Measurements from ENCODE around the gene PCGF3. TPM values are rescaled to one million over a fixed set of nuclear protein-coding genes. Genes with fewer than 3 reads are reported as not detected.

Gene PCGF3
- total and polyA plus RNA-seq, 10 of the 15 experiments (the other 5 are each of a cell fraction or from before 2014, with no cell fraction given) = 2.2 to 43.8 (median 15.9) TPM

DNA sequence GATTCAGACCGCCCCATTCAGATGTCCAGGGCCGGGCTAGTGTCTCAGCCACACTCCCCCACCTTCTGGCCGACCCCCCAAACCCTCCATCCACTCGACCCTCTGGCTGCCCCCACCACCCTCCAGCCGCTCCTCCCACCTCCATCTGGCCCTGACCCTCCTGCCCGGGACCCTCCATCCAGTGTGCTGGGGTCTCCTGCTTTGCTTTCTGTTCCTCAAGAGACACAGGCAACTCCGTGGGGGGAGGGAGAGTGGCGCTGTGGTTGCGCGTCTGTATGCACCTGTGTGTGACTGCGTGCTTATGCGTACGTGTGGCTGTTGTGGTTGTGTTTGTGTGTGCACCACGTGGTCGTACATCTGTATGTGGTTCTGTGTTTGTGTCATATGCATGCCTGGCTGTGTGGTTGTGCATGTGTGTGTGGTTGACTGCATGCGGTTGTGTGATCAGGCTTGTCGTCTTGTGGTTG, 87.0 kb downstream of the PCGF3 start (continued):
- TF ChIP-seq, protein P1, sequence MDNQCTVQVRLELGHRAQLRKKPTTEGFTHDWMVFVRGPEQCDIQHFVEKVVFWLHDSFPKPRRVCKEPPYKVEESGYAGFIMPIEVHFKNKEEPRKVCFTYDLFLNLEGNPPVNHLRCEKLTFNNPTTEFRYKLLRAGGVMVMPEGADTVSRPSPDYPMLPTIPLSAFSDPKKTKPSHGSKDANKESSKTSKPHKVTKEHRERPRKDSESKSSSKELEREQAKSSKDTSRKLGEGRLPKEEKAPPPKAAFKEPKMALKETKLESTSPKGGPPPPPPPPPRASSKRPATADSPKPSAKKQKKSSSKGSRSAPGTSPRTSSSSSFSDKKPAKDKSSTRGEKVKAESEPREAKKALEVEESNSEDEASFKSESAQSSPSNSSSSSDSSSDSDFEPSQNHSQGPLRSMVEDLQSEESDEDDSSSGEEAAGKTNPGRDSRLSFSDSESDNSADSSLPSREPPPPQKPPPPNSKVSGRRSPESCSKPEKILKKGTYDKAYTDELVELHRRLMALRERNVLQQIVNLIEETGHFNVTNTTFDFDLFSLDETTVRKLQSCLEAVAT (IDR thresholded peaks at IDR 0.05) = peak; percentile 97
- TF ChIP-seq RUNX3 (IDR thresholded peaks at IDR 0.05; ENCODE audit: low read length) (peak; percentile 96), FOXM1 (IDR thresholded peaks at IDR 0.05; ENCODE audit: low read depth, low read length) (no peak), CREM (IDR thresholded peaks at IDR 0.05; ENCODE audit: low read depth) (0 out of 2 replicates have a peak, but pooled peaks have one; percentile 37), CHD2 (IDR thresholded peaks at IDR 0.05; ENCODE audit: borderline replicate concordance, low read depth, low read length) (peak; percentile 51; the same call in 1 of the 2 replicates)

DNA sequence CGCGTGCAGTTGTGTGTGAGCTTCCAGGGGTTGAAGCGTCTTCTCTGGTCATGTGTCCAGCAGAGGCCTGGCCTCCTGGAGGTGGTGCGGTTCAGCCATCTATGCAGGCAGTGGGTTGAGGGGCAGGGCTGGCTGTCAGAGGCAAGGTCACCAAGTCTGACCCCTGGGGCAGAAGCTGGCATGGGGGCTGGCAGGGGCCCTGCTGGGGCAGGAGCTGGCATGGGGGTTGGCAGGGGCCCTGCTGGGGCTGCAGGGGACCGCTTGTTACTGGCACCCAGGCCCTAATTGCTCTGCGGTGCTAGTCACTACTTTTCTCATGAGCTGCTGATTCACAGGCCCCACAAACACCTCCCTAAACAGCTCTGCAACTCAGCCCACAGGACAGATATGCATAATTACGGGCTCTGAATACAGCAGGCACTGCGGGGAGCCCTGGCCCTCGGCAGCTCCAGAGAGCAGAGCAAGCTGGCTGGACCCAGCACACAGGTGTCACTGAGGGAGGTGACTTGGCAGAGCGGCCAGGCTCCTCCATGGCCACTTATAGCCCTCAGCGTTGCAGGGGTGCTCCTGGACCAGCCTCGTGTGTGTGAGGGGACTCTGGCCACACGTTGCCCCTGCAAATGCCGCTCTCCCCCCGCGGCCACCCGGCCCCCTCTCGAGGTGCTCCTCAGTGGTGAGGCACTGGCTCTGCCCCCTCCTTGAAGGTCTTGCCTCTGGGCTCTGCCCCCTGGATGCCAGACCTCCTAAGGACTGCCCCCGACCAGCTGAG, 87.6 kb downstream of the PCGF3 start:
- Histone ChIP-seq H2AFZ (ENCODE audit: control insufficient read depth, low read depth, low read length) (no peak overlapping the region), H3K4me2 (ENCODE audit: control insufficient read depth, insufficient read depth) (peak overlapping the region; percentile 88), H3K27ac (ENCODE audit: control insufficient read depth, insufficient read depth) (no peak overlapping the region), H3K79me2 (ENCODE audit: control insufficient read depth, insufficient read depth, low read length) (no peaks in the 10 kb centered on the region), H3K4me1 (ENCODE audit: control insufficient read depth, insufficient read depth, low read length) (peaks cover 34% of the 10 kb centered on the region), H4K20me1 (ENCODE audit: control insufficient read depth, insufficient read depth) (no peaks in the 10 kb centered on the region), H3K4me3 (no peak overlapping the region), H3K36me3 (ENCODE audit: control insufficient read depth in 2 of 2, insufficient read depth in 2 of 2, low read length in 1 of 2) (no peaks in the 10 kb centered on the region), H3K9me3 (replicated peaks; ENCODE audit: control insufficient read depth, insufficient read depth, low read length) (no peaks in the 10 kb centered on the region), H3K27me3 (replicated peaks in 1 of 2; ENCODE audit: control insufficient read depth in 2 of 2, insufficient read depth in 2 of 2, low read length in 1 of 2) (peaks cover 0 to 2% of the 10 kb centered on the region in 2 experiments; a peak in 2 of 4 replicates), H3K9ac (ENCODE audit: control insufficient read depth, insufficient read depth, low read length) (no peak overlapping the region)
- FAIRE-seq (no peak), ATAC-seq (peak; percentile 53), DNase-seq (ENCODE audit: low read depth, low spot score) (no peak)
- ChIA-PET CTCF (no interaction called here), RAD21 (ENCODE audit: unreplicated experiment) (interaction anchor here (1.0 to 1.2 kb wide), 2 partner anchors 11 to 193 kb away, joined by 3 to 4 read pairs; partner anchors contain the start of gene IDUA), POLR2A (no interaction called here), SMC1A (ENCODE audit: uncharacterized antibody, unreplicated experiment) (interaction anchor here (0.9 kb wide), 1 partner anchor 194 kb away, joined by 3 read pairs; the partner anchor contains the start of gene IDUA)
- TF ChIP-seq SREBF1 (IDR thresholded peaks at IDR 0.05; ENCODE audit: low read length) (no peak), PML (IDR thresholded peaks at IDR 0.05; ENCODE audit: low read length) (no peak), GABPA (IDR thresholded peaks at IDR 0.05; ENCODE audit: low read depth) (no peak), BHLHE40 (IDR thresholded peaks at IDR 0.05; ENCODE audit: borderline replicate concordance in 1 of 2, low read depth in 2 of 2, low read length in 1 of 2) (no peak), CHD2 (IDR thresholded peaks at IDR 0.05; ENCODE audit: borderline replicate concordance, low read depth, low read length) (0 out of 2 replicates have a peak, but pooled peaks have one; percentile 5), NR2F1 (conservative IDR thresholded peaks at IDR 0.05) (peak; percentile 80), MEF2B (IDR thresholded peaks at IDR 0.05; ENCODE audit: partially characterized antibody, poor library complexity, severe bottlenecking) (peak; percentile 6), IKZF2 (IDR thresholded peaks at IDR 0.05) (peak in 1 of 2 experiments; percentile 1; a peak in 1 of 4 replicates), CHD1 (IDR thresholded peaks at IDR 0.05; ENCODE audit: low read depth, low read length) (no peak)
- TF ChIP-seq, protein P2, sequence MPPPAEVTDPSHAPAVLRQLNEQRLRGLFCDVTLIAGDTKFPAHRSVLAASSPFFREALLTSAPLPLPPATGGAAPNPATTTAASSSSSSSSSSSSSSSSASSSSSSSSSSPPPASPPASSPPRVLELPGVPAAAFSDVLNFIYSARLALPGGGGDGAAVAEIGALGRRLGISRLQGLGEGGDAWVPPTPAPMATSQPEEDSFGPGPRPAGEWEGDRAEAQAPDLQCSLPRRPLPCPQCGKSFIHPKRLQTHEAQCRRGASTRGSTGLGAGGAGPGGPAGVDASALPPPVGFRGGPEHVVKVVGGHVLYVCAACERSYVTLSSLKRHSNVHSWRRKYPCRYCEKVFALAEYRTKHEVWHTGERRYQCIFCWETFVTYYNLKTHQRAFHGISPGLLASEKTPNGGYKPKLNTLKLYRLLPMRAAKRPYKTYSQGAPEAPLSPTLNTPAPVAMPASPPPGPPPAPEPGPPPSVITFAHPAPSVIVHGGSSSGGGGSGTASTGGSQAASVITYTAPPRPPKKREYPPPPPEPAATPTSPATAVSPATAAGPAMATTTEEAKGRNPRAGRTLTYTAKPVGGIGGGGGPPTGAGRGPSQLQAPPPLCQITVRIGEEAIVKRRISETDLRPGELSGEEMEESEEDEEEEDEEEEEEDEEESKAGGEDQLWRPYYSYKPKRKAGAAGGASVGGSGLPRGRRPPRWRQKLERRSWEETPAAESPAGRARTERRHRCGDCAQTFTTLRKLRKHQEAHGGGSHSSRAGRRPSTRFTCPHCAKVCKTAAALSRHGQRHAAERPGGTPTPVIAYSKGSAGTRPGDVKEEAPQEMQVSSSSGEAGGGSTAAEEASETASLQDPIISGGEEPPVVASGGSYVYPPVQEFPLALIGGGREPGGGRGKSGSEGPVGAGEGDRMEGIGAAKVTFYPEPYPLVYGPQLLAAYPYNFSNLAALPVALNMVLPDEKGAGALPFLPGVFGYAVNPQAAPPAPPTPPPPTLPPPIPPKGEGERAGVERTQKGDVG (CRISPR knock-in tag; IDR thresholded peaks at IDR 0.05) = no peak
- in situ Hi-C loops (cut with MboI) = no loop called here
- intact Hi-C loops (cut with micrococcal nuclease; ENCODE audit: unreplicated experiment) = no loop called here
- no TSS peak for BruUV-seq (replicated peaks)
- 29% methylated on average over 19 of the region's 19 CpGs for WGBS (ENCODE audit: insufficient coverage, insufficient replicate concordance, low lambda C conversion rate, missing lambda C conversion rate)

Measured in GM12878 (cell line).